ENCODE results near the gene AHCYL2. TPM values are rescaled to one million over a fixed set of nuclear protein-coding genes. Genes with fewer than 3 reads are reported as not detected.
A peak's percentile ranks its signal among the peaks of the same experiment; 100 is the strongest.
"Not testable (repeated sequence)": the region's sequence is repeated elsewhere in the genome, so short reads cannot be mapped to it uniquely, and the experiment has no call there.

Gene AHCYL2
- total RNA-seq, 4 donors from 2014 or later = 22.7 to 41.0 (median 35.7) TPM

DNA sequence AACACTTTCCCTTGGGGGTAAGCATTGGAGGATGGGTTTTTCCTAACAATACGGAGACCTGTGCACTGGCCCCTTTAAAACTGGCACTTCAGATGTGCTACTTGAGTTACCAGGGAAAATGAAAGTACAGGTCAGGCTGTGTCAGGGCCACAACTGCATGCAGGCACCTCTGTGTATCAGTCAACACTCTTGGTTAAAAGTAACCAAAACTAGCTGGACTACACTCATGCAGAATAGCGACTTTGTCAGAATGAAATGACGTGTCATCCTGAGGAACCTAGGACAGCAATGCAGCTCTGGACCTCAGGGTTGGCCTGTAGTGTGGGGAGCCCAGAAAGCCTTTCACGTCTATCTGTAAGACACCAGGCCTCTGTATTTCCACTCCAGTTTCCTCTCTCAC is 243.7 kb downstream of the AHCYL2 start:
- Histone ChIP-seq H3K27me3 (no peaks in the 10 kb centered on the region), H3K4me1 (peaks cover 37 to 40% of the 10 kb centered on the region in 2 donors), H3K36me3 (peaks cover 0 to 5% of the 10 kb centered on the region in 2 donors), H3K4me3 (no peak overlapping the region), H3K9me3 (no peaks in the 10 kb centered on the region), H3K27ac (peak overlapping the region in 3 of 4 donors; percentile 6 to 77 (median 75))
- DNase-seq = peak in 1 of 2 donors; percentile 21
- no peak for TF ChIP-seq POLR2A (IDR thresholded peaks at IDR 0.05)
- TF ChIP-seq CTCF (IDR thresholded peaks at IDR 0.05 in 4 of 5, conservative IDR thresholded peaks at IDR 0.05 in 1 of 5) = no peak
- ATAC-seq = peak in 1 of 2 donors; percentile 75
- in situ Hi-C loops (cut with MboI; ENCODE audit: low sequenced_read_pairs in 4 of 4) = loop anchor here in 2 of 4 donors (10.0 to 25.0 kb wide), 2 partner anchors 254 to 256 kb away; no protein-coding TSS in a partner anchor
- intact Hi-C loops (cut with DNase I; ENCODE audit: low total_unique reads) = no loop called here

- ATAC-seq = no peak
- no peaks in the 10 kb centered on the region for H3K9me3 ChIP-seq
- in situ Hi-C loops (cut with MboI; ENCODE audit: low sequenced_read_pairs in 4 of 4) (loop anchor here (5.0 to 25.0 kb wide), 6 partner anchors 103 to 258 kb away; no protein-coding TSS in a partner anchor), intact Hi-C loops (cut with DNase I; ENCODE audit: low total_unique reads) (loop anchor here (5.0 kb wide), 1 partner anchor 248 kb away; no protein-coding TSS in a partner anchor)
- H3K4me3 ChIP-seq = no peak overlapping the region
- H3K4me1 ChIP-seq = peaks cover 29 to 30% of the 10 kb centered on the region in 2 donors
- TF ChIP-seq POLR2A (IDR thresholded peaks at IDR 0.05) = no peak
- no peak for TF ChIP-seq CTCF (IDR thresholded peaks at IDR 0.05 in 4 of 5, conservative IDR thresholded peaks at IDR 0.05 in 1 of 5)
- H3K36me3 ChIP-seq = peaks cover 0 to 5% of the 10 kb centered on the region in 2 donors
- H3K27me3 ChIP-seq = no peaks in the 10 kb centered on the region
- peak overlapping the region in 2 of 4 donors; percentile 75 to 77 for H3K27ac ChIP-seq
- no peak for DNase-seq
These were observed 245.1 kb downstream of the AHCYL2 start for GRCh38 chr7:129469930-129470329.

DNA sequence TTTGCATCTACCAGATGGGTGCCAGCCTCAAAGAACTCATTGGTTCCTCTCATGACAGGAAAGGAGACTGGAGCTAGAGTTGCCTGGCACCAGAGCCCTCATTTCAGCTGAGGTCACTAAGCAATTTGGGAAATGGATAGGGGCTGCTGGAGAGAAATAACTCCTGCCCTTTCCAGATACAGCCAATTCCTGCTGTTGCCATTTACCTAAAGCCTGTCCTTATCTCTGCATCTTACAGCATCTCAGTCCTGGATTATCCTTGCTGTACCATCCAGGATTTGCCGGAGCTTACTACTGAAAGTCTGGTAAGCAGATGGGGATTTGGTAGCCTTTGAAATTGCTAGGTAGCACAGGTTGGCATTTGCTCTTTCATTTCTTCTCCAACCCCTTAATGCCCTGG is 245.6 kb downstream of the AHCYL2 start:
- Histone ChIP-seq H3K4me3 (no peak overlapping the region), H3K27me3 (no peaks in the 10 kb centered on the region), H3K4me1 (peaks cover 29 to 30% of the 10 kb centered on the region in 2 donors), H3K36me3 (peaks cover 0 to 5% of the 10 kb centered on the region in 2 donors), H3K27ac (peak overlapping the region in 2 of 4 donors; percentile 75 to 77), H3K9me3 (no peaks in the 10 kb centered on the region)
- intact Hi-C loops (cut with DNase I; ENCODE audit: low total_unique reads) = loop anchor here (5.0 kb wide), 1 partner anchor 248 kb away; no protein-coding TSS in a partner anchor
- no peak for TF ChIP-seq CTCF (IDR thresholded peaks at IDR 0.05 in 4 of 5, conservative IDR thresholded peaks at IDR 0.05 in 1 of 5)
- TF ChIP-seq POLR2A (IDR thresholded peaks at IDR 0.05) = no peak
- ATAC-seq (no peak), DNase-seq (no peak)
- in situ Hi-C loops (cut with MboI; ENCODE audit: low sequenced_read_pairs in 4 of 4) = loop anchor here (5.0 to 25.0 kb wide), 6 partner anchors 103 to 258 kb away; no protein-coding TSS in a partner anchor

GRCh38 chr7:129471402-129471827 is 246.6 kb downstream of the AHCYL2 start:
- Histone ChIP-seq H3K36me3 (peaks cover 0 to 5% of the 10 kb centered on the region in 2 donors), H3K27me3 (no peaks in the 10 kb centered on the region), H3K4me1 (peaks cover 20 to 26% of the 10 kb centered on the region in 2 donors), H3K9me3 (no peaks in the 10 kb centered on the region), H3K4me3 (no peak overlapping the region), H3K27ac (peak overlapping the region in 1 of 4 donors; percentile 23)
- intact Hi-C loops (cut with DNase I; ENCODE audit: low total_unique reads) = loop anchor here (5.0 kb wide), 1 partner anchor 249 kb away; no protein-coding TSS in a partner anchor
- DNase-seq = no peak
- no peak for ATAC-seq
- TF ChIP-seq POLR2A (IDR thresholded peaks at IDR 0.05) = no peak
- no peak for TF ChIP-seq CTCF (IDR thresholded peaks at IDR 0.05 in 4 of 5, conservative IDR thresholded peaks at IDR 0.05 in 1 of 5)
- in situ Hi-C loops (cut with MboI; ENCODE audit: low sequenced_read_pairs in 4 of 4) = loop anchor here (5.0 to 25.0 kb wide), 6 partner anchors 104 to 259 kb away; no protein-coding TSS in a partner anchor

DNA sequence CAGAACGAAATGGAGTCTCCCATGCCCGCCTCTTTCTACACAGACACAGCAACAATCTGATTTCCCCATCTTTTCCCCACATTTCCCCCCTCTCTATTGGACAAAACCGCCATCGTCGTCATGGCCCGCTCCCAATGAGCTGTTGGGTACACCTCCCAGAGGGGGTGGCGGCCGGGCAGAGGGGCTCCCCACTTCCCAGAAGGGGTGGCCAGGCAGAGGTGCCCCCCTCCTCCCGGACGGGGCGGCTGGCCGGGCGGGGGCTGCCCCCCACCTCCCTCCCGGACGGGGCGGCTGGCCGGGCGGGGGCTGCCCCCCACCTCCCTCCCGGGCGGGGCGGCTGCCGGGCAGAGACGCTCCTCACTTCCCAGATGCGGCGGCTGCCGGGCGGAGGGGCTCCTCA is 251.1 kb downstream of the AHCYL2 start:
- peaks cover 0 to 15% of the 10 kb centered on the region in 2 donors for H3K36me3 ChIP-seq
- H3K4me3 ChIP-seq; H3K27ac ChIP-seq; ATAC-seq; H3K27me3 ChIP-seq; H3K9me3 ChIP-seq; intact Hi-C loops (cut with DNase I; ENCODE audit: low total_unique reads); DNase-seq; H3K4me1 ChIP-seq: not testable (repeated sequence)
- in situ Hi-C loops (cut with MboI; ENCODE audit: low sequenced_read_pairs in 4 of 4) = loop anchor here in 2 of 4 donors (10.0 kb wide), 2 partner anchors 111 to 261 kb away; no protein-coding TSS in a partner anchor

DNA sequence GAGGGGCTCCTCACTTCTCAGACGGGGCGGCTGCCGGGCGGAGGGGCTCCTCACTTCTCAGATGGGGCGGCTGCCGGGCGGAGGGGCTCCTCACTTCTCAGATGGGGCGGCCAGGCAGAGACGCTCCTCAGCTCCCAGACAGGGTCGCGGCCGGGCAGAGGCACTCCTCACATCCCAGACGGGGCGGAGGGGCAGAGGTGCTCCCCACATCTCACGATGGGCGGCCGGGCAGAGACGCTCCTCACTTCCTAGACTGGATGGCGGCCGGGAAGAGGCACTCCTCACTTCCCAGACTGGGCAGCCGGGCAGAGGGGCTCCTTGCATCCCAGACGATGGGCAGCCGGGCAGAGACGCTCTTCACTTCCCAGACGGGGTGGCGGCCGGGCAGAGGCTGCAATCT is 251.6 kb downstream of the AHCYL2 start:
- in situ Hi-C loops (cut with MboI; ENCODE audit: low sequenced_read_pairs in 4 of 4) = loop anchor here in 2 of 4 donors (10.0 kb wide), 2 partner anchors 112 to 262 kb away; no protein-coding TSS in a partner anchor
- H3K9me3 ChIP-seq; ATAC-seq; H3K4me1 ChIP-seq; intact Hi-C loops (cut with DNase I; ENCODE audit: low total_unique reads); H3K27me3 ChIP-seq; H3K4me3 ChIP-seq; DNase-seq; H3K27ac ChIP-seq: not testable (repeated sequence)
- H3K36me3 ChIP-seq = peaks cover 0 to 20% of the 10 kb centered on the region in 2 donors

Data from gastrocnemius medialis (tissue), 4 donors.